HEK293 (cell line): ENCODE measurements around the gene SELENOI.

Experiments
- CTCF ChIA-PET: fragments of 350-600 bp; formaldehyde crosslinking; extraction: SDS; loops from one replicate; lab custom pipeline; 2021; ENCODE audit warnings: antibody characterized with exemption; lab: Yijun Ruan, JAX
- POLR2A ChIA-PET: fragments of 300-600 bp; formaldehyde crosslinking; extraction: SDS; loops from one replicate; lab custom pipeline; 2020; ENCODE audit warnings: antibody characterized with exemption, inconsistent platforms; lab: Yijun Ruan, JAX
- H3K27ac ChIP-seq: fragments of 200-500 bp; sonication (Bioruptor generic); 2 replicates; pipeline ENCODE4 v1.5.1; 2014; ENCODE audit warnings: low read depth, low read length, control low read depth, inconsistent platforms; ENCODE audit errors: extremely low read depth
- H3K36me3 ChIP-seq, 2 experiments: fragments of 200-500 bp in 1 of 2; sonication (Bioruptor generic) in 1 of 2; 1 replicate in 1 of 2; 2 replicates in 1 of 2; pipeline ENCODE4 v1.5.1; 2014 to 2017; ENCODE audit warnings: inconsistent platforms in 2 of 2, low read length in 2 of 2; ENCODE audit not compliant: control insufficient read depth in 2 of 2, insufficient read depth in 1 of 2
- H3K4me1 ChIP-seq: fragments of 200-500 bp; sonication (Bioruptor generic); 2 replicates; pipeline ENCODE4 v1.5.1; 2014; ENCODE audit warnings: mild to moderate bottlenecking, low read length, inconsistent platforms; ENCODE audit not compliant: control insufficient read depth, insufficient read depth
- H3K4me3 ChIP-seq: 2 replicates; pipeline ENCODE4 v1.5.1; 2011; ENCODE audit warnings: low read depth, mild to moderate bottlenecking, control low read depth, low read length, moderate library complexity
- H3K9me3 ChIP-seq: fragments of 200-500 bp; sonication (Bioruptor generic); 2 replicates; pipeline ENCODE4 v1.5.1; 2014; ENCODE audit warnings: low read depth, low read length, inconsistent platforms; ENCODE audit not compliant: control insufficient read depth, insufficient read depth
- BCL6B ChIP-seq: fragments of 450-650 bp; formaldehyde crosslinking; IDR thresholded peaks from 2 replicates; pipeline ENCODE4 v1.5.1; 2017; ENCODE audit warnings: missing biosample characterization, missing genetic modification characterization
- HOXC10 ChIP-seq: sonication (generic); formaldehyde crosslinking; IDR thresholded peaks from 2 replicates; pipeline ENCODE4 v1.8.1; 2023; ENCODE audit warnings: mild to moderate bottlenecking, missing genetic modification reagents
- KLF10 ChIP-seq: fragments of 450-650 bp; IDR thresholded peaks from 2 replicates; pipeline ENCODE4 v1.5.1; 2018; ENCODE audit warnings: missing biosample characterization, mild to moderate bottlenecking, missing genetic modification characterization
- MZF1 ChIP-seq: fragments of 450-650 bp; formaldehyde crosslinking; IDR thresholded peaks from 2 replicates; pipeline ENCODE4 v1.5.1; 2017; ENCODE audit warnings: missing biosample characterization, missing genetic modification characterization, borderline replicate concordance
- ZBTB48 ChIP-seq: fragments of 450-650 bp; formaldehyde crosslinking; IDR thresholded peaks from 2 replicates; pipeline ENCODE4 v1.5.1; 2016; ENCODE audit warnings: missing biosample characterization, missing genetic modification characterization
- ZBTB7A ChIP-seq: fragments of 450-650 bp; formaldehyde crosslinking; IDR thresholded peaks from 2 replicates; pipeline ENCODE4 v1.5.1; 2016; ENCODE audit warnings: low read depth, missing biosample characterization, missing genetic modification characterization
- ZFP3 ChIP-seq: fragments of 450-650 bp; formaldehyde crosslinking; IDR thresholded peaks from 2 replicates; pipeline ENCODE4 v1.5.1; 2016; ENCODE audit warnings: low read depth, missing biosample characterization, missing genetic modification characterization
- ZFP37 ChIP-seq: fragments of 450-650 bp; formaldehyde crosslinking; IDR thresholded peaks from 2 replicates; pipeline ENCODE4 v1.5.1; 2016; ENCODE audit warnings: missing biosample characterization, missing genetic modification characterization
- ZFP41 ChIP-seq: fragments of 450-650 bp; formaldehyde crosslinking; IDR thresholded peaks from 2 replicates; pipeline ENCODE4 v1.5.1; 2016; ENCODE audit warnings: missing biosample characterization, missing genetic modification characterization, borderline replicate concordance
- ZNF121 ChIP-seq: fragments of 450-650 bp; formaldehyde crosslinking; IDR thresholded peaks from 2 replicates; pipeline ENCODE4 v1.5.1; 2016; ENCODE audit warnings: missing biosample characterization, missing genetic modification characterization
- ZNF148 ChIP-seq: fragments of 450-650 bp; formaldehyde crosslinking; IDR thresholded peaks from 2 replicates; pipeline ENCODE4 v1.5.0; 2017; ENCODE audit warnings: missing biosample characterization, missing genetic modification characterization, borderline replicate concordance
- ZNF157 ChIP-seq: fragments of 450-650 bp; formaldehyde crosslinking; IDR thresholded peaks from 2 replicates; pipeline ENCODE4 v1.5.1; 2016; ENCODE audit warnings: missing biosample characterization, missing genetic modification characterization
- ZNF169 ChIP-seq: fragments of 450-650 bp; formaldehyde crosslinking; IDR thresholded peaks from 2 replicates; pipeline ENCODE4 v1.5.1; 2016; ENCODE audit warnings: missing biosample characterization, missing genetic modification characterization
- ZNF2 ChIP-seq: fragments of 450-650 bp; formaldehyde crosslinking; IDR thresholded peaks from 2 replicates; pipeline ENCODE4 v1.5.1; 2016; ENCODE audit warnings: missing biosample characterization, missing genetic modification characterization
- ZNF202 ChIP-seq: fragments of 450-650 bp; formaldehyde crosslinking; IDR thresholded peaks from 2 replicates; pipeline ENCODE4 v1.5.1; 2016; ENCODE audit warnings: missing biosample characterization, missing genetic modification characterization, borderline replicate concordance
- ZNF24 ChIP-seq: fragments of 450-650 bp; formaldehyde crosslinking; IDR thresholded peaks from 2 replicates; pipeline ENCODE4 v1.5.1; 2016; ENCODE audit warnings: missing biosample characterization, missing genetic modification characterization
- ZNF366 ChIP-seq: fragments of 450-650 bp; formaldehyde crosslinking; conservative IDR thresholded peaks from 2 replicates; pipeline ENCODE4 v1.5.1; 2016; ENCODE audit warnings: missing biosample characterization, missing genetic modification characterization
- ZNF529 ChIP-seq: fragments of 450-650 bp; formaldehyde crosslinking; IDR thresholded peaks from 2 replicates; pipeline ENCODE4 v1.5.1; 2017; ENCODE audit warnings: missing genetic modification characterization, missing biosample characterization; ENCODE audit not compliant: insufficient replicate concordance
- ZNF670 ChIP-seq: fragments of 450-650 bp; formaldehyde crosslinking; IDR thresholded peaks from 2 replicates; pipeline ENCODE4 v1.5.1; 2016; ENCODE audit warnings: missing biosample characterization, missing genetic modification characterization, low read depth
- ZNF692 ChIP-seq: fragments of 450-650 bp; formaldehyde crosslinking; IDR thresholded peaks from 2 replicates; pipeline ENCODE4 v1.5.1; 2016; ENCODE audit warnings: missing biosample characterization, missing genetic modification characterization
- ZNF701 ChIP-seq: fragments of 450-650 bp; formaldehyde crosslinking; IDR thresholded peaks from 2 replicates; pipeline ENCODE4 v1.5.1; 2016; ENCODE audit warnings: missing biosample characterization, missing genetic modification characterization
- ZNF747 ChIP-seq: fragments of 450-650 bp; formaldehyde crosslinking; IDR thresholded peaks from 2 replicates; pipeline ENCODE4 v1.5.1; 2016; ENCODE audit warnings: missing biosample characterization, missing genetic modification characterization
- TF ChIP-seq, protein P1 (sequence below): fragments of 450-650 bp; formaldehyde crosslinking; IDR thresholded peaks from 2 replicates; pipeline ENCODE4 v1.5.1; 2016; ENCODE audit warnings: missing biosample characterization, missing genetic modification characterization

The SELENOI gene

DNA sequence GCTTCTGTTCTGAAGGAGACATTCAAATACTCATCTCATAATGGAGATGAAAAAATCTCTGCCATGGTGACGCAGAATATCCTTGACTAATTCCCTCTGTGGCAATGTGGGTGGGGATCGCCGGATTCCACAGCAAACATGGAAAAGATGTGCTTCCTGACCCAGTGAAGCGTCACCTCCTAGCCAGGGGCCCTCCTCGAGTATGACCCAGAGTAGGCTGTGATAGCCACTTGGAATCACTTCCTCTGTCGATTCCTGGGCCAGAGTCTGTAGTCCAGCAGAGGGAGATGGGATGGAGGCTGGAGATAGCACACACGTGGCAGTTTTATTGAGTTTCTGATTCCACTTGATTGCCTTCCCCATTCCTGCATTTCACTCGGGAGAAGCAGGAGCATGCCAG, 92.6 kb downstream of the SELENOI start:
- Histone ChIP-seq H3K9me3 (no peaks in the 10 kb centered on the region), H3K4me1 (peaks cover 4% of the 10 kb centered on the region; the same call in 1 of the 2 replicates), H3K4me3 (no peak overlapping the region), H3K36me3 (no peaks in the 10 kb centered on the region), H3K27ac (no peak overlapping the region)
- POLR2A ChIA-PET, result no interaction called here
- CTCF ChIA-PET, result interaction anchor here (0.7 kb wide), 1 partner anchor 302 kb away, joined by 3 read pairs; no protein-coding TSS in a partner anchor
- no peak for TF ChIP-seq ZFP41 (tag by site-specific recombination)
- TF ChIP-seq HOXC10, result no peak
- TF ChIP-seq MZF1, result no peak
- no peak for TF ChIP-seq ZNF701
- TF ChIP-seq KLF10 (tag by site-specific recombination), result no peak
- TF ChIP-seq ZNF366 (tag by site-specific recombination), result no peak
- TF ChIP-seq ZNF24 (tag by site-specific recombination), result no peak
- no peak for TF ChIP-seq ZNF202 (tag by site-specific recombination)
- no peak for TF ChIP-seq ZBTB48 (tag by site-specific recombination)
- no peak for TF ChIP-seq ZNF529 (tag by site-specific recombination)
- no peak for TF ChIP-seq ZNF692 (tag by site-specific recombination)
- TF ChIP-seq ZFP3 (tag by site-specific recombination), result no peak
- TF ChIP-seq ZNF169 (tag by site-specific recombination), result no peak

- H3K4me3 ChIP-seq, result no peak overlapping the region
- CTCF ChIA-PET, result interaction anchor here (0.6 to 1.0 kb wide), 3 partner anchors 43 to 302 kb away, joined by 3 read pairs; no protein-coding TSS in a partner anchor
- TF ChIP-seq, protein P1, sequence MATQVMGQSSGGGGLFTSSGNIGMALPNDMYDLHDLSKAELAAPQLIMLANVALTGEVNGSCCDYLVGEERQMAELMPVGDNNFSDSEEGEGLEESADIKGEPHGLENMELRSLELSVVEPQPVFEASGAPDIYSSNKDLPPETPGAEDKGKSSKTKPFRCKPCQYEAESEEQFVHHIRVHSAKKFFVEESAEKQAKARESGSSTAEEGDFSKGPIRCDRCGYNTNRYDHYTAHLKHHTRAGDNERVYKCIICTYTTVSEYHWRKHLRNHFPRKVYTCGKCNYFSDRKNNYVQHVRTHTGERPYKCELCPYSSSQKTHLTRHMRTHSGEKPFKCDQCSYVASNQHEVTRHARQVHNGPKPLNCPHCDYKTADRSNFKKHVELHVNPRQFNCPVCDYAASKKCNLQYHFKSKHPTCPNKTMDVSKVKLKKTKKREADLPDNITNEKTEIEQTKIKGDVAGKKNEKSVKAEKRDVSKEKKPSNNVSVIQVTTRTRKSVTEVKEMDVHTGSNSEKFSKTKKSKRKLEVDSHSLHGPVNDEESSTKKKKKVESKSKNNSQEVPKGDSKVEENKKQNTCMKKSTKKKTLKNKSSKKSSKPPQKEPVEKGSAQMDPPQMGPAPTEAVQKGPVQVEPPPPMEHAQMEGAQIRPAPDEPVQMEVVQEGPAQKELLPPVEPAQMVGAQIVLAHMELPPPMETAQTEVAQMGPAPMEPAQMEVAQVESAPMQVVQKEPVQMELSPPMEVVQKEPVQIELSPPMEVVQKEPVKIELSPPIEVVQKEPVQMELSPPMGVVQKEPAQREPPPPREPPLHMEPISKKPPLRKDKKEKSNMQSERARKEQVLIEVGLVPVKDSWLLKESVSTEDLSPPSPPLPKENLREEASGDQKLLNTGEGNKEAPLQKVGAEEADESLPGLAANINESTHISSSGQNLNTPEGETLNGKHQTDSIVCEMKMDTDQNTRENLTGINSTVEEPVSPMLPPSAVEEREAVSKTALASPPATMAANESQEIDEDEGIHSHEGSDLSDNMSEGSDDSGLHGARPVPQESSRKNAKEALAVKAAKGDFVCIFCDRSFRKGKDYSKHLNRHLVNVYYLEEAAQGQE (tag by site-specific recombination), result 0 out of 2 replicates have a peak, but pooled peaks have one; percentile 65
- no peak for TF ChIP-seq ZNF121 (tag by site-specific recombination)
- TF ChIP-seq, all 188 proteins: peak for 1
- H3K9me3 ChIP-seq, result no peaks in the 10 kb centered on the region
- no peaks in the 10 kb centered on the region for H3K36me3 ChIP-seq
- POLR2A ChIA-PET, result no interaction called here
- H3K27ac ChIP-seq, result no peak overlapping the region
- H3K4me1 ChIP-seq, result peaks cover 4% of the 10 kb centered on the region; the same call in 1 of the 2 replicates
Measured at GRCh38 chr2:26438926-26439325, 93.0 kb downstream of the SELENOI start.

DNA sequence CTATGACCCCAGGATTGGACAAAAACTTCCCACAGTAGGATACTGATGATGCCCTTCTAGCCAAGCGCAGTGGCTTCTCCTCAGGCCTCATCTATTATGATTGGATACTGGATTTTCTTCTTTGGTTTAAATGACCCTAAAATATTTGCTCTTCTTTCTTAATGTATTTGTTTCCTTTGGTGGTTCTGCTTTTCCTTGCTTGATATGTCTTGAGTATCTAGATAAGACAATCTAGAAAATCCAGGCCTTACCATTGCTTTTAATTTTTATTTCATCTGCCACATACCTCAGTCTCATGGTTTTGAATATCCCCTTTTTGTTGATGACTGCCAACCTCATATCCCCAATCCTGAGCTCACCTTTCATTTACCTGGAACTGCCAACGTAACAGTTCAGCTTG, 96.4 kb downstream of the SELENOI start:
- TF ChIP-seq ZNF747 (no peak), ZNF148 (tag by site-specific recombination) (no peak), ZBTB7A (tag by site-specific recombination) (no peak), ZNF2 (tag by site-specific recombination) (no peak), BCL6B (tag by site-specific recombination) (no peak), ZNF670 (tag by site-specific recombination) (no peak), ZFP37 (tag by site-specific recombination) (no peak), ZNF157 (tag by site-specific recombination) (no peak)
- ChIA-PET POLR2A (no interaction called here), CTCF (interaction anchor here (0.5 to 1.2 kb wide), 2 partner anchors 11 to 17 kb away, joined by 3 to 4 read pairs; no protein-coding TSS in a partner anchor)
- no peaks in the 10 kb centered on the region for H3K36me3 ChIP-seq
- H3K4me1 ChIP-seq, result peaks cover 4% of the 10 kb centered on the region; the same call in 1 of the 2 replicates
- H3K27ac ChIP-seq, result no peak overlapping the region
- H3K4me3 ChIP-seq, result no peak overlapping the region
- H3K9me3 ChIP-seq, result no peaks in the 10 kb centered on the region
